GM18499 (cell line): ENCODE data around the gene KCNMA1.

Experiments
- ATAC-seq: cut with Tn5 transposase; IDR thresholded peaks from one replicate; pipeline ENCODE4 v1.9.1; 2021; ENCODE audit warnings: moderate number of reproducible peaks; ENCODE audit not compliant: insufficient read depth, unreplicated experiment

The KCNMA1 gene

DNA sequence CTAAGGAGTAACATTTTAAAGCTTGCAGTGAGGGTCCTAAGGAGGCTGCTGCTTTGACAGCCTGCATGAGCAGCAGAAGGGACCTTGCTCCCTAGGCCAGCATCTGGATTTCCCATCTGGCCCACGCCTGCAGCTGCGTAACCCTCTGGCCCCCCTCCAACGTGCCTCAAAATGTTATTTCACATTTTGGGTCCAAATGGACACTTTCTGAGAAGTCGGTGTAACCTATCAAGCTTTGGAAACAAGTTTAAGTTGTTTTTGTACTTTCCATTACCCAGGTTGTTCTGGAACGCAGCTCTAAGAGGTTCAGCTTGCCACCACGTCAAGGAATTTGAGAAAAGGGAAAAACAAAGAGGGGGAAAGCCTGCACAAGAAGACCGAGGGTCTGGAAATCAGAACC is 338.3 kb downstream of the KCNMA1 start:
- ATAC-seq = no peak

DNA sequence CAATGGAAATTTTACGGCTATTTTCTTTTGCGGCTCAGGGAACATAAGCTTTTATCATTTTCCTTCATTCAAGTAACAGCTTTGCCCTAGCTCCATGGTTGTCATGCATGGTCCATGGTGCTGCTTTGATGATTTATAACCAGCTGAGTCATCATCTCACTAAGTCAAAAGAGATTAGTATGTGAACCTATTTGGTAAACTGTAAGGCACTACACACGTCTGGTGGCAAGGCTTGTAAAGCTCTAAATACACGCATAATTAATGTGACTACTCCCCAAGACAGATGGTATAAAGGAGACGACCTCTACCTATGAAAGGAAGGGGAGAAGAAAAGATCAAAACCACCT is 340.2 kb downstream of the KCNMA1 start:
- no peak for ATAC-seq

DNA sequence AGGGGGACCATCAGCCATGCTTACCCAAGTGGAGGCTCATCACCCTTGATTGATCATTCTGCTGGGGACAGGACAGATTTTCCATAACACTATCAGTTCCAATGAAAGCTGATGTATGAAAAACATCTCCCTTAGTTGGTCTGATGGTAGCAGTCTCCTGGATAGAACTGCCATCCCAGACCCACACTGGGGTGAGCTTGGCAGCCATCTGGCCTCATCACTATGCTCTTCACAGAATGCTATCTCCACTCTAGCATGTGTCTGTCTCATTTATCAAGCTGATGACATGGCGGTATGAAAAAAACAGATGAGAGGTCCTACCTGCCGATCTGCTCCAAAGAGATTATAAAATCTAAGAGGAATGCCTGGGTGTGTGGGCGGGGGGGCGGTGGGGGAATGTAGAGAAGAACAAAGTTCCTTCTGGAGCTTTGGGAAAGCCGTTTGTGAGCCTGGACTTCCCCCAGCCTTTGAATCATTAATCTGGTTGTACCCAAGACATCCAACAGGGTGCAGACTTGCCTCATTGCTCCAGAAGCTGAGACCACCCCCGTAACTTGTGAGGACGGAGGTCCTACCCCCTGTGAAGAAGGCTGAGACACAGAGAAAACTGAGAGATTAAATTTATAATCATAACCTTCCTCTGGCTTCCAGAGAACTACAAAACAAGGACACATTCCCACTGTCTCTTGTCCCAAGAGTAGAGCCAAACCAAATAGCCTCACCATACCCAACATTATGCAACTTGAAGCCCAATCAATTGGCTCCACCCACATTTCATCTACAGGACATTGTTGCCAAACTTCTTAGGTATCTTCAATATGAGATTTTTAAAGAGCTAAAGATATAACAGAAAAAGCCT is 340.8 kb downstream of the KCNMA1 start:
- no peak for ATAC-seq

DNA sequence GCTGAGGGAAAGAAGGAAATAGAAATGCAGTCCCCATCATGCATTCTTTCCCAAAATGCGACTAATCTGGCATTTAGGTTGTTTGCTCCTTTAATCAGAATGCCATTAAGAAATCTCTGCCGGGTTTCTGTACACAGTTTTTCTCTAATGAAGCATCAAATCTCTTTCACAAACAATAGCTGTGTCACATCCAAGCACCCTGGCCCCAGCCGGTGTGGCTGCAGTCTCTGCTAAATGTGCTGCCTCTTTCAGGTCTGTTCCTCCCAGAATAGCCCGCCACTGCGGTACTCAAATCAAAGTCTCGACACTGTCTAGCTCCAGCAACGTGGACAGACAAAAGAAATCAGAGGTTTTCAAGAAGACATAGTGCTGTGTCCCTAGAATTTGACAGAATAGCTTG is 343.8 kb downstream of the KCNMA1 start:
- ATAC-seq = no peak

DNA sequence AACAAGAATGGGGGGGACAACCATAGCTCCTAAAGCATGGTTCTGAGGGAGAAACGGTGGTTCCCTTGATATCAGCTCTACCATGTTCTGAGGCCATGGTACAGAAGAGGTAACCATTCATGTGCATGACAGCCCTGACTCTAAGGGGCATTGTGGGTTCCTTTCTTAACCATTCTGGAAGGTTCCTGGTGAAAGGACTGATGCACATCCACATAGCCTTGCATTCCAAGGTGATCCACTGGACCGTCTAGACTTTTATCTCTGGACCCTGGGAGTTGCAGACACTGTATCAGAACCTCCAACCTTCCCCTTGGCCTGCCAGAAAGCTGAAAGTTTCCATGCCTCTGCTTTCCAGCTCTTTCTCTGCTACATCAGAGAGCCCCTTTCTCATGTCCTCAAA is 344.3 kb downstream of the KCNMA1 start:
- no peak for ATAC-seq

DNA sequence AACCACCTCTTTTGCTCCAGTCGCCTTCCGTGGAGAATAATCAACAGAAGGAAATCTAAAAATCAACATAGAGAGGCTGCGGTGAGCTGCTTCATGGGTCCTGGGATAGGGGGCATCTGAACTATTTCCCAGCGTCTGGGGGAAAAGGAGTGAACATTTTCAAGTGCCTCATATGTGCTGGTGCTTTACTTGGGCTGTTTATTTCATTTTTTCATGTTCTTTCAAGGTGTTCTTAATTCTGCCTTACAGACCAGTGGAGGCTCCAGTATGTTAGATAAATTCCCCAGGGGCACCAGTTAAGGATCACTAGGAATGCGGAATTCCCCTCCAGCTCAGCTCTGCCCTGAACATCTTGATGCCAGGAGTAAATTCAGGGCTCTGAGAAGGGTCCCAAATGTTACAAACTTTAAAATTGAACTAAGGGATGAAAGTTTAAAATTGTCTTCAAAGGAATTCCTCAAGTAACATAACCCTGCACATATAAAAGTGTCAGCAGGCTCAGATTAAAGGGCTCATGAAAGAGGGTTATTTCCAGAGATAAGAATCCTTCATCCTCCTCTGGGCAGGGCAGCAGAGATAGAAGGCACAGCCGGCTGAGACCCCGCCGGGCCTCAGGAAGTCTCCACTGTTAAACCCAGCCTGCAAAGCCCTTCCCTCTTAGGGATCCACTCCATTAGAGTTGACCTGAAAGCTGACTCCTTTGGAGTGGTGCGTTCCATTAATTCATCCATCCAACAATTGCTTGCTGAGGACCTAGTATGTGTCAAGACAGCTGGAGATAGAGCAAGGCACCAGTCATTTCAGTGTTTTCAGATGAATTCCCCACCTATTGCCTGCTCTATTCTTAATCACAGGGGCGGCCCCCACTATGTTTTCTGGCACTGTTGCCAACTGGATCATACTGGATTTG is 345.8 kb downstream of the KCNMA1 start:
- ATAC-seq = no peak

DNA sequence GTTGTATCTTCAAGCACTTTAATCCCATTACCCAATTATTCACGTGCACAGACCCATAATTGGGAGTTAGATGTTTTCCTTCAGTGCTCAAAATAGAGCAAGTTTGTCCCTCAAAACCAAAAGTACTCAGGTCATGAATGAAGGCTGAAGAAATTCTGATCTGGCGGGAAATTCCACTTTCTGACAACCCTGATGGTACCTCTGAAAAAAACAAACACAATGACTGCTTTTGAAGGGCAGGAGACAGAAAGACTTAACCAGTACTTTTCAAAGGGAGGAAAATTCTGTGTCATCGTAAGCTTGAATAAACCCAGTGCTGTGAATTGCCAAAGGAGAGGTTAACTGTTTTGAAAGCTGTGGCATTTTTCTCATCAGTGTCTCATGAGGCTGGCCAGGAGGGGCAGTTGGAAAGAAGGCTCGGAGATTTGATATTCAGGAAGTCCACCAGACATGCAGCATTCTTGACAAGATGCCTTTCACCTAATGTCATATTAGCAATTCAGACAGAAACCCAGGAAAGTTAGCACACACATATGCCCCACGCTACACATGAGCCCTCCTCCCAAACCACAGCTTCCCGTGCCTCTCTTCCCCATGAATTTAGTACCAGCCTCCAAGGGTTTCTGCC is 347.0 kb downstream of the KCNMA1 start:
- no peak for ATAC-seq

DNA sequence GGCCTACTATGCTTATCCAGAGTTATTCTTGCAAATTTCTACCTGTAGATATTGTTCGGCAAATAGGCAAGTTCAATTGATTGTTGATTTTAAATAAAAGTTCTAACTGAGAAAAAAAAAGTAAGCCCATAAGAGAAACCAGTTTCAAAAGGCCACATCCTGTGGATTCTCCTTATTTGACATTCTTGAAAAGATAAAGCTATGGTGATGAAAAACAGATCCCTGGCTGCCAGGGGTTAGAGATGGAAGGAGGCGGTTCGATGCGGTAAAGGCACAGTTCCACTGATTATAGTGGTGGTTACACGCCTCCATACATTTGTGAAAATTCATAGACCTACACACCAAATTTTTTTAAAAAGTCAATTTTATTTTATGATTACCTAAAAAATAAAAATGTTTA is 347.8 kb downstream of the KCNMA1 start:
- no peak for ATAC-seq

DNA sequence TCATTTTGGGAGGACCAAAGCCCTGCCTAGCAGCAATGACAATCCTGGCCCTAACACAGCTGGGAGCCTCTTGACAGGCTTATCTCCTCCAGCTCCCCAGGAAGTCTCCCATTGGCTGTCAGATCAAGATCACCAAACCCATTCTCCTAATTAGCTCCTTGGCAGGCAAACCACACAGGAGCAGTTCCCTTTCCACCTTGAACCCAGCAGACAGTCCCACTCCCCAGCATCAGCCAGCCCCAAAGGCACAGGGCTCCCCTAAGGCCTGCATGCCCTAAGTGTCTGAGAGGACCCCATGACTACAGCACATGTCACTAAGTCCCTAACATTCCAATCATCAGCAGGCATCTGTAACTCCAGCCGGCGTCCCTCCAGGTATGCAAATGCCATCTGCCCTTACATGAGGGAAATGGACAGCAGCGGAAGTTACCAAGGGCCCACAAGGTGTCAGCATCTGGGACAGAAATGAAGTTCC is 348.5 kb downstream of the KCNMA1 start:
- no peak for ATAC-seq

DNA sequence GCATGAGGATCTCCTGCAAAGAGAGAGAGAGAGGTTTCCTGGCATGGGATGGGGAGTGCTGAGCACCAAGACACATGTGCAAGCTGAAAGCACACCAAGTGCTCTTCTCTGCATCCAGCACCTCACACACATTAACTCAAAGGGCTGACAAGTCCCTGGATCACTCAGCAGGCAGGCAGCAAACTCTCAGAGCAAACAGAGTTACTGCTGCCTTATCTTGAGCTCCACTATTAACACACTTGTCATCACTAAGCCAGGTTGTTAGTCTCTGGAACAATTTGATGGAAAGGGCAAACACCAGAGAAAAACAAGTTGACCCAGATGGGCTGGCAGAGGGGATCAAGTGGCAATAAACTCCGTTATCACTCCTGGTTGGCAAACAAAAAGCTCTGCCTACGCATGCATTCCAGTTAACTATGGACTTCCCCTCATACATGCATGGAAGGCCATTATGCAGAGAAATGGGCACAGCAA is 349.9 kb downstream of the KCNMA1 start:
- no peak for ATAC-seq

DNA sequence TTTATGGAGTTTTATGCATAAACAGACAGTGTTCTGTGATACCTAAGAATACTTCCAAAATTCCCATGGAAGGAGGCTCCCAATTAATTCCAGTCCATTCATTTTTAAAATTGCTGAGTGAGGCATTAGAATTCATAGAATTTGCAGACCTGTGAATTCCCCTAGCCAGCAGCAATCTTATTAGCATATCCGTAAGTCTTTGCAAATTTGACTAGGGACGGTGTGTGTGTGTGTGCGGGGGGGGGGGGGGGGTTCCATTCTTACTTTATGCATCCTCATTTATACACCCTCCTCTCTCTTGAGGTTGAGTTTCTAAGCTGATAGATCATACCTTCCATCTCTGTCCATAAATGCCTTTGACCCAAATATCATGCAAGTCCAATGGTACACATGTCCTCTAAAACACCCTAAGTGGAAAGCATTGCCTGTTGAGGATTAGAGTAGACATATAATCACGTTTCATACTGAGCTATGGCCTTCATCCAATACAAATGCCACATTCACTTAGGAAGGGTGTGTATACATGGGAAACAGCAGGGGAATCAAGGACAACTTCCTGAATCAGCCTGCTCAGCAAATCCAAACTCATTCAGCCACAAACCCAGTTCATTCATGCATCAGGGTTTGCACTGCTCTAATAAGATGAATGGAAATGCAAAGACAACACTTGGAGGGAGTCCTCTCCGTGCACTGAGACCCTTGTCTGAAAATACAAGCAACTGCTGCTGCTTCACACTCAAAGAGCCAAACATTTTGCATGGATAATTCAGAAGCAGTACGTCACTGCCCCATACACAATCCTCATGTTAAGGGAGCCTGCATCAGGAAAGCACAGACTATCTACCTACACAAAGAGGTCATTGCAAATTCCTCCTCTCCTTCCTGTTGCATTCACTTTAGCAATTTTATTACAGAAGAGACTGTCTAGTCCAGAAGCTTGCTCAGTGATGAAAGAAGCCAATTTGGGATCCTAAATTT is 350.8 kb downstream of the KCNMA1 start:
- ATAC-seq = no peak

DNA sequence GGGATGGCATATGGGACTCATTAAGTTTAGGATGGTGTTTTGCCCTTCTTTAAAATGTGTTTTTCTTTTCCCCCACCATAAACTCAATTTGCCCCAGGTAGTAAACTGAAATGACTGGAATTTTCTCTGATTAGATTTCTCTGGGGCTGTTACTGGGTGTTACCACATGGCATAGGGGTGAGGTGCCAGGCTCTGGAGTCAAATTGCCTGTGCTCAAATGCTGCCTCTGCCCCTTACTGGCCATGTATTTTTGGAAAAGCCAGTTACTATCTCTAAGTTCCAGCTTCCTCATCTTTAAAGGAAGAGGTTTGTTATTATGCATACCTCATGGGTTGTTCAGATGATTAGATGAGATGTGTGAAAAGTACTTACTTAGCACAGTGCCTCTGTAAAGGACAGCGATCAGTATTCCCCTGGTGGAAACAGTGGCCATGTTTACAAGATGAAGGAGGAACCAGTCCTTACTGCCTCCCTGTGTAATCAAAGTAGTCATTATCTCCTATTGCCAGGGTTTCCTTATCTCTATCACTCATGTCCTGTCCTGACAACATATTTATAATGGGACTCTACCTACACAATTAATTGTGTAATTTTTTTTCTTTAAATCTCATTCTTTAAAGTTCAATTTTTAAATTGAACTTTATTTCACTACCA is 352.0 kb downstream of the KCNMA1 start:
- ATAC-seq = no peak

DNA sequence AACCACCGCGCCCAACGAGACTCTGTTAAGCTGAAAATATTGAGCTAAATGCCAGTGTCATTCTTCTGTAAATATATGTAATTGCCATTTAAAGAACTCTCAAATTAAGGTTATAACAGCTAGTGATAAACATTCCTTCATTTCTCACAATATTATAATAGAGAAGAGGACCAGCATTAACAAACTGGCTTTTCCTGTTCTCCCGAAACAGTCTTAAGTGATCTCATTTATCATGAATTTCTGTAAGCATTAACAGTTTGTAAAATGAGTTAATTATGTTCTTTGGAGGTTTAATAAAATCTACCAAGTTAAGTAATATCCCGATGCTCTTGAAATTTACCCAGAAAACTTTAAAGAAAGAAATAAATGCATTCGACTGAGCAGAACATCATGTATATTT is 352.8 kb downstream of the KCNMA1 start:
- ATAC-seq = no peak

DNA sequence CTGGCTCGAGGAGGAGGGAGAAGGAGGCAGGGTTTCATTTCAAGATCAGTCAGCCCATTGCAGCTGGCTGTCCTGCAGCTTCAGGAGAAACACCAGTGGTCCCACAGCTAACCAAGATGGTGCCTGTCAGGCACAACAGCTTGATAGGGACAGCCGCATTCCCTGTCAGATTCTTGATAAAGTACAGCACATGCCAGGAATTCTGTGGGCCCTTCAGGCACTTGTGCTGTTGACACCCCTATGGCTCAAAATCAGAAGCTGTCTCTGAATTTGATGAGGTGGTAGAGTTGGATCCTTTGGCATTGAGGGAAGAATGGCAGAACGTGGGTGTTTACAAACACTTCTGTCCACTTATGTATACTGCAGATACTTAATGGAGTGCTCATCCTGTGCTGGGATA is 354.3 kb downstream of the KCNMA1 start:
- ATAC-seq = no peak

DNA sequence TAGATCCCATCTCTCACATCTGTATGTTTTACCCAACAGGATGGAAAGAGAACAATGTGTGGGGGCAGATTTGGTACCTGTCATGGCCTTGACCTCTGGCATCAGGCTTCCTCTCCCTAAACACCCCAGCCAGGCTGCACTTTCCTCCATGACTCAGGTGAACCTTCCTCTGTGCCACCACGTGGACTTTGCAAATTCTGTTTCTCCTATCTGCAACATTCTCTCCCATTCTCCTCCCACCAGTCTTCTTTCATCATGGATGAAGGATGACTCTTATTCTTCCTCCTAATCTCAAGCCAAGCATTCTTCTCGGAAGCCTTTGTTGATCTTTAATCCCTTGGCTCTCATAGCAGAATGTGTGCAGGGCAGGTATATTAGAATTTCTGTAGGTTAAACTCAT is 355.4 kb downstream of the KCNMA1 start:
- ATAC-seq = no peak

DNA sequence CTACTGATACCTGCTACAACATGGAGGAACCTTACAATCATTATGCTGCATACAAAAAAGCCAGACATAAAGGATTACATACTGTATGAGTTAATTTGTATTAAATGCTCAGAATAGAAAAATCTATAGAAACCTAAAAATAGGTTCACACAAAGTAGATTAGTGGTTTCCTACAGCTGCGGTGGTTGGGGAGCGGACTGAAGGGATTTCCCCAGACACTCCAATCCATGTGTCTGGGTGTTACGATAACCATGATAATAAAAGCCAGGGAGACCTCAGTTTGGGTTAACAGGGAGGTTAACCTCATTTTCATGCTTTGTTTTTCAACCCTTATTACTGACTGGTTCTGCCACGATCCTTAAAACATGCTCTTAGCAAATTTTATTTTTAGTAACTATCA is 355.9 kb downstream of the KCNMA1 start:
- no peak for ATAC-seq

DNA sequence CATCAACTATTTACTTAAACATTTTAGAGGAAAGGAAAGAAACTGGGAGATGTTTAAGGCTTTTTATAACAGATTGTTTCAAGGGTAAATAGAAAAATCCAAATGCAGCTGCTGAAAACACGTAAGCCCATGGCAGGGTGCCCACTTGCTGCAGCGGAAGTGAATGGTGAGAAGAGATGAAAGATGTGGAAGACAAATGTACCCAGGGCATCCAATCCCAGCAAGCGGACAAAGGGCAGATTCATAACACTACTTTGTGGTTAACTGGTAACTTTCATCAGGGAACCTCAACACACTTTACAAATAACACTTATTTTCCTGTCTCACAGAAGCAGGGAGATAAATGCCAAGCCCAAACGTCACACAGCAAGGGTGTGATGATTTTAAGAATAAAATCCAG is 358.4 kb downstream of the KCNMA1 start:
- ATAC-seq = no peak

DNA sequence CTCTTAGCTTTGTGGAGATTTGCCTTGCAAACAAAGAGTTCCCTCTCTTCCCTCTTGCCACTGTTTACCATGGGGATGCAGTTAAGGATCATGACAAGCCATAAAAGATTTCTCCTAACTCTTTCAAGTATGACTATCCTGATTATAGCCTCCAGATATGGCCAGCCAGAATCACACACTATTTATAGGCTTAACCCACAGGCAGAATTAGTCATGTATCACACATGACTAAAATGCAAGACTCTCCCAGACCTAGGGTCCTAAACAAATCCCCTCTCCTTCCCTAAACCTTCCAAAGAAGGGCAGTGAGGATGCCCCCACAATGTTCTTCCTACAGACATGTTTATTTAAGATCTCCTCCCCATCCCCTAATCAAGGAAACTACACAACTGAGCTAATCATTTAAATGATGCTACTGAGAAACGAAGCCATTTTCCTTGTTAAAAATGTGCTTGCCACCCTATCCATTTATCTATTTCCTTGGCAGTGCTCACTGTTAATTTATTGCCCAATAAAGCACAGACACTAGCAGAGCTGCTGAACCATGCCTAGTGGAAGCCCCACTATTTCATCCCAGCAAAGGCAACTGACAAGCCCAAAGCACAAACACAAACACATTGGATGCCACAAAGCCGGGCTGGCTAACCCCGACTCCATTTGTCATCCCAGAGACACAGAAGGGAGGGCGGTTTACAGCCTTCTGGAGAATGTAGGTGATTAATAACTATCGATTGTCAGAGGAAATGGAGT is 363.4 kb downstream of the KCNMA1 start:
- no peak for ATAC-seq

DNA sequence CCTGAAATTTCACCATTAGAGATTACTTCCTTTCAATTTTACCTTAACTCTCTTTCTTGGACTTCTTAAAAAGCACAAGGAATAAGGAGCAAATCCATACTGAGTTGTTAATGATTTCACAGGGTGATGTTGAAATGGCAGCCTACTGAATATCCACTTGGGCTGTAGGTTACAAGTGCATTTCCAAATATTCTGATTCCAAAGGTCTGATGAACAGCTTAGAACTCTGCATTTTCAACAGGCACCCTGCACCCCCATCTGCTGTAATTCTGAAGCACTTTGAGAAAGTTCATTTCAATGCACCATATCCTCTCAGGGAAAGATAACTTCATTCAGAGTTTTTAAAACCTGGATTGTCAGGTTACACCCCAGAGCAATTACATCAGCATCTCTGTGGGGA is 368.4 kb downstream of the KCNMA1 start:
- no peak for ATAC-seq
